GM12892 (cell line): ENCODE results near the gene NPAS2.

ENCODE experiments used
- POLR2A ChIP-seq: IDR thresholded peaks from 2 replicates; pipeline ENCODE4 v1.6.1; 2011; ENCODE audit warnings: low read depth, low read length, control low read depth
- POLR2AphosphoS5 ChIP-seq: IDR thresholded peaks from 2 replicates; pipeline ENCODE4 v1.6.1; 2011; ENCODE audit warnings: low read depth, low read length, control low read depth
- TAF1 ChIP-seq: IDR thresholded peaks from 2 replicates; pipeline ENCODE4 v1.6.1; 2011; ENCODE audit warnings: low read depth, mild to moderate bottlenecking, control low read depth, low read length, borderline replicate concordance

DNA sequence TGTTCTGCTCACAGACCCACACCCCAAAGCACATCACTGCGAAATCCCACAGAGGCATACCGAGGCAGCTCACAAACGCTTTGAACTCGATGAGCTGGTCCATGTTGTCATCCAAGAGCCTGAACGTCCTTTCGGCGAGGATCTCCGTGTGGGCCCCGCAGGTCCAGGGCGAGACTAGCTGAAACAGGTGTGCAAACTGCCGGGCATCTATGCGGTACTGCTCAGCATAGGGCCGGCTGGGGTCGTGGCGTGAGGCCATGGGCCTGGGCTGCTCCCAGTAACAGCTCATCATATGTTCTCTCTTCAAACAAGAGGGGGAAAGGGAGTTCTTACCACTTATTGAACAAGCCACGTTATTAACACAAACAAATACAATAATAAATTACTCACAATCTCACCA, 202.3 kb downstream of the NPAS2 start:
- TF ChIP-seq TAF1: no peak
- no peak for TF ChIP-seq POLR2A
- TF ChIP-seq POLR2AphosphoS5: no peak
